SK-MEL-5 (cell line): ENCODE measurements around the gene GLYATL3. TPM values are rescaled to one million over a fixed set of nuclear protein-coding genes. Genes with fewer than 3 reads are reported as not detected.
A peak's percentile ranks its signal among the peaks of the same experiment; 100 is the strongest.

Source experiments
- DNase-seq: peaks from one replicate; pipeline ENCODE4 v3.0.0-alpha.2; 2016; ENCODE audit warnings: low read depth, low spot score
- in situ Hi-C: cut with HindIII; loops from 2 replicates; pipeline ENCODE4 v1.10.0; 2016; ENCODE audit warnings: low sequenced_read_pairs, high pct_unique_total_duplicates, low pct_unique_long_range_greater_than_20kb
- total RNA-seq: library from RNA; depleted of rRNA; stranded (reverse); fragments of >200 nt; shearing (Covaris generic); gene quantifications from 2 replicates; pipeline ENCODE4 v1.2.3, GENCODE V29; 2014

GLYATL3 gene
- total RNA-seq, 1 experiment from 2014 or later: not detected

- no peak for DNase-seq
- in situ Hi-C loops: no loop called here
Measured at GRCh38 chr6:49506569-49507111, 6.9 kb downstream of the GLYATL3 start.

- in situ Hi-C loops: no loop called here
- DNase-seq: peak; percentile 2
Measured at GRCh38 chr6:49509342-49509741, 9.6 kb downstream of the GLYATL3 start.

GRCh38 chr6:49513153-49513989, 13.6 kb downstream of the GLYATL3 start:
- DNase-seq: no peak
- in situ Hi-C loops: no loop called here

GRCh38 chr6:49514571-49515484, 15.1 kb downstream of the GLYATL3 start:
- DNase-seq: no peak
- in situ Hi-C loops: no loop called here

- in situ Hi-C loops: no loop called here
- DNase-seq: no peak
Measured at GRCh38 chr6:49515485-49516146, 15.9 kb downstream of the GLYATL3 start.

- in situ Hi-C loops: no loop called here
- DNase-seq: no peak
Measured at GRCh38 chr6:49516147-49516505, 16.4 kb downstream of the GLYATL3 start.

GRCh38 chr6:49517919-49518318, 18.2 kb downstream of the GLYATL3 start:
- in situ Hi-C loops: no loop called here

GRCh38 chr6:49519660-49520059, 19.9 kb downstream of the GLYATL3 start:
- DNase-seq: no peak
- in situ Hi-C loops: no loop called here

More at GRCh38 chr6:49517919-49518318, 18.2 kb downstream of the GLYATL3 start:
- no peak for DNase-seq

- DNase-seq: no peak
- in situ Hi-C loops: no loop called here
Measured at GRCh38 chr6:49522710-49523593, 23.2 kb downstream of the GLYATL3 start.

- in situ Hi-C loops: no loop called here
- DNase-seq: no peak
Measured at GRCh38 chr6:49523901-49524300, 24.2 kb downstream of the GLYATL3 start.

GRCh38 chr6:49524541-49524940, 24.8 kb downstream of the GLYATL3 start:
- in situ Hi-C loops: no loop called here
- DNase-seq: no peak

GRCh38 chr6:49526598-49526997, 26.9 kb downstream of the GLYATL3 start:
- in situ Hi-C loops: no loop called here
- DNase-seq: no peak

GRCh38 chr6:49527320-49527719, 27.6 kb downstream of the GLYATL3 start:
- no peak for DNase-seq
- in situ Hi-C loops: no loop called here

GRCh38 chr6:49528571-49528970, 28.8 kb downstream of the GLYATL3 start:
- in situ Hi-C loops: no loop called here
- DNase-seq: no peak

- DNase-seq: no peak
- in situ Hi-C loops: no loop called here
Measured at GRCh38 chr6:49530141-49530776, 30.5 kb downstream of the GLYATL3 start.

GRCh38 chr6:49531774-49532569, 32.2 kb downstream of the GLYATL3 start:
- peak; percentile 74 for DNase-seq
- in situ Hi-C loops: no loop called here
